Activated B cell treated with CpG ODN at 0.5 μM for 24 hours (primary cell): Measurements from ENCODE around the gene NEIL3. TPM values are rescaled to one million over a fixed set of nuclear protein-coding genes. Genes with fewer than 3 reads are reported as not detected.

Experiments
- ATAC-seq: fragments of 200-7000 bp; cut with Tn5 transposase; one replicate; pipeline ENCODE4 v1.10.0; 2021; ENCODE audit warnings: low read depth, mild to moderate bottlenecking, moderate library complexity
- CTCF ChIA-PET: fragments of 350-600 bp; sonication (Branson Sonifier 250); formaldehyde crosslinking; loops from one replicate; lab custom pipeline; 2021; ENCODE audit warnings: antibody characterized with exemption; lab: Charles Lee
- POLR2A ChIA-PET: fragments of 350-600 bp; sonication (Branson Sonifier 250); formaldehyde crosslinking; loops from one replicate; lab custom pipeline; 2021; ENCODE audit warnings: antibody characterized with exemption; lab: Charles Lee
- DNase-seq: peaks from one replicate; pipeline ENCODE4 v3.0.0; 2022
- H3K27ac Mint-ChIP-seq: one replicate; pipeline ENCODE4 v1.8.0; 2020; ENCODE audit warnings: mixed read lengths
- H3K27me3 Mint-ChIP-seq: one replicate; pipeline ENCODE4 v1.8.0; 2021; ENCODE audit warnings: mixed read lengths
- H3K36me3 Mint-ChIP-seq: one replicate; pipeline ENCODE4 v1.8.0; 2021; ENCODE audit warnings: low read depth, mixed read lengths
- H3K4me1 Mint-ChIP-seq: one replicate; pipeline ENCODE4 v1.8.0; 2021; ENCODE audit warnings: mixed read lengths
- H3K4me3 Mint-ChIP-seq: one replicate; pipeline ENCODE4 v1.8.0; 2020; ENCODE audit warnings: mild to moderate bottlenecking, mixed read lengths
- H3K9me3 Mint-ChIP-seq: one replicate; pipeline ENCODE4 v1.8.0; 2020; ENCODE audit warnings: mixed read lengths
- intact Hi-C: fragments of 100-400 bp; cut with micrococcal nuclease; formaldehyde crosslinking; loops from one replicate; pipeline ENCODE4 v1.15.1; 2024
- total RNA-seq: library from RNA; stranded (reverse); gene quantifications from 2 replicates; pipeline ENCODE4 v1.2.3, GENCODE V29; 2022
- TF ChIP-seq, protein P1 (sequence below): fragments of 200-600 bp; IDR thresholded peaks from one replicate; pipeline ENCODE4 v1.8.0; 2022; ENCODE audit warnings: antibody characterized with exemption, mild to moderate bottlenecking

NEIL3 gene
- total RNA-seq, 1 donor from 2014 or later: 0.35 TPM

GRCh38 chr4:177321647-177322046 lies 12.0 kb downstream of the NEIL3 start:
- Mint-ChIP-seq H3K27me3 (no peaks in the 10 kb centered on the region), H3K27ac (no peak overlapping the region), H3K4me3 (no peak overlapping the region), H3K36me3 (no peaks in the 10 kb centered on the region), H3K9me3 (no peaks in the 10 kb centered on the region), H3K4me1 (peaks cover 8% of the 10 kb centered on the region)
- no peak for ATAC-seq
- intact Hi-C loops: no loop called here
- no peak for DNase-seq
- ChIA-PET POLR2A (no interaction called here), CTCF (no interaction called here)
- TF ChIP-seq, protein P1, sequence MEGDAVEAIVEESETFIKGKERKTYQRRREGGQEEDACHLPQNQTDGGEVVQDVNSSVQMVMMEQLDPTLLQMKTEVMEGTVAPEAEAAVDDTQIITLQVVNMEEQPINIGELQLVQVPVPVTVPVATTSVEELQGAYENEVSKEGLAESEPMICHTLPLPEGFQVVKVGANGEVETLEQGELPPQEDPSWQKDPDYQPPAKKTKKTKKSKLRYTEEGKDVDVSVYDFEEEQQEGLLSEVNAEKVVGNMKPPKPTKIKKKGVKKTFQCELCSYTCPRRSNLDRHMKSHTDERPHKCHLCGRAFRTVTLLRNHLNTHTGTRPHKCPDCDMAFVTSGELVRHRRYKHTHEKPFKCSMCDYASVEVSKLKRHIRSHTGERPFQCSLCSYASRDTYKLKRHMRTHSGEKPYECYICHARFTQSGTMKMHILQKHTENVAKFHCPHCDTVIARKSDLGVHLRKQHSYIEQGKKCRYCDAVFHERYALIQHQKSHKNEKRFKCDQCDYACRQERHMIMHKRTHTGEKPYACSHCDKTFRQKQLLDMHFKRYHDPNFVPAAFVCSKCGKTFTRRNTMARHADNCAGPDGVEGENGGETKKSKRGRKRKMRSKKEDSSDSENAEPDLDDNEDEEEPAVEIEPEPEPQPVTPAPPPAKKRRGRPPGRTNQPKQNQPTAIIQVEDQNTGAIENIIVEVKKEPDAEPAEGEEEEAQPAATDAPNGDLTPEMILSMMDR: no peak

- no peaks in the 10 kb centered on the region for H3K36me3 Mint-ChIP-seq
- POLR2A ChIA-PET: no interaction called here
- H3K9me3 Mint-ChIP-seq: no peaks in the 10 kb centered on the region
- ATAC-seq (no peak), DNase-seq (no peak)
- TF ChIP-seq, protein P1: no peak
- H3K4me3 Mint-ChIP-seq: no peak overlapping the region
- H3K27me3 Mint-ChIP-seq: no peaks in the 10 kb centered on the region
- peaks cover 8% of the 10 kb centered on the region for H3K4me1 Mint-ChIP-seq
- H3K27ac Mint-ChIP-seq: no peak overlapping the region
- CTCF ChIA-PET: no interaction called here
- intact Hi-C loops: no loop called here
These were observed 12.6 kb downstream of the NEIL3 start for GRCh38 chr4:177322266-177322665.

DNA sequence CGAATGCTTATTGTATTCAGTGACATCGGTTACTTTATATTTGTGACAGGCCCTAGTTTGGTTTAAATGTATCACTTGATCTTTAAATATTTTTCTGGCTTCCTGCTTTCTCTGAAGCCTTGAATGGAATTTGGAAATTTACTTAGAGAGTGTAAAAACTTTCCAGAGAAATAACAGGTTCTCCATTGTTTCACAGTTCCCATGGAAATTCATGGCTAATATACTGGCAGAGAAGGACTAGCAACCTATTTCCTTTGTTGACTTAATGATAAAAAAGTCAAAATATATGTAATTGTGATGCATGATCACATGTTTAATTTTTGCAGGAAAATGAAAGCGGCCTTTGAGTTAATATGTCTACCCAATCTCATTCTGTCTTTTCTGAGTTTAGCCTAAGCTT lies 13.2 kb downstream of the NEIL3 start:
- no peaks in the 10 kb centered on the region for H3K27me3 Mint-ChIP-seq
- intact Hi-C loops: no loop called here
- H3K27ac Mint-ChIP-seq: no peak overlapping the region
- H3K4me1 Mint-ChIP-seq: peaks cover 8% of the 10 kb centered on the region
- H3K9me3 Mint-ChIP-seq: no peaks in the 10 kb centered on the region
- TF ChIP-seq, protein P1: no peak
- H3K36me3 Mint-ChIP-seq: no peaks in the 10 kb centered on the region
- DNase-seq (no peak), ATAC-seq (no peak)
- POLR2A ChIA-PET: no interaction called here
- H3K4me3 Mint-ChIP-seq: no peak overlapping the region
- CTCF ChIA-PET: no interaction called here

DNA sequence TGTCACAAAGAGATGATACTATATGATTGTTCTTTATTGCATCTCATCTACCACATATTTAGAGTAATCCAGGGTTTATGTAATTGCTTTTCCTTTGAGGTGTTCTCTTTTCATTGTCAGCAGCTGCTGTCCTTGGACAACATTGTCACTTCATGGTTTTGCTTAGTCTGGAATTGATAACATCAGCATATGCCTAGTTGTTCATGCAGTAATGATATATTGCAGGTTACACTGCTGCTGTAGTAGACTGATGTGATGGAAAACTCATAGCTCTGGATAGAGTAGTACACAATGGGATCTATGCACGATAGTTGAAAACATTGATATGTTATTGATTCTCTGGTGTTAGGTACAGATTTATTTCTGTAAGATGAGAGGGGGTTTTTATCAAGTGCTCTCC lies 13.7 kb downstream of the NEIL3 start:
- DNase-seq (no peak), ATAC-seq (no peak)
- Mint-ChIP-seq H3K4me3 (no peak overlapping the region), H3K27ac (no peak overlapping the region), H3K9me3 (no peaks in the 10 kb centered on the region), H3K36me3 (no peaks in the 10 kb centered on the region), H3K27me3 (no peaks in the 10 kb centered on the region), H3K4me1 (peaks cover 8% of the 10 kb centered on the region)
- POLR2A ChIA-PET: no interaction called here
- TF ChIP-seq, protein P1: no peak
- intact Hi-C loops: no loop called here
- CTCF ChIA-PET: no interaction called here

- H3K4me3 Mint-ChIP-seq: no peak overlapping the region
- H3K9me3 Mint-ChIP-seq: peaks cover 9% of the 10 kb centered on the region
- TF ChIP-seq, protein P1: no peak
- H3K27ac Mint-ChIP-seq: no peak overlapping the region
- H3K36me3 Mint-ChIP-seq: no peaks in the 10 kb centered on the region
- ChIA-PET POLR2A (no interaction called here), CTCF (interaction anchor here (0.6 kb wide), 1 partner anchor 279 kb away, joined by 4 read pairs; no protein-coding TSS in a partner anchor)
- intact Hi-C loops: no loop called here
- DNase-seq (no peak), ATAC-seq (no peak)
- H3K4me1 Mint-ChIP-seq: no peaks in the 10 kb centered on the region
- H3K27me3 Mint-ChIP-seq: no peaks in the 10 kb centered on the region
These were observed 22.4 kb downstream of the NEIL3 start for GRCh38 chr4:177332119-177332518.
